Measurements from ENCODE around the gene RREB1.

GRCh38 chr6:7249946-7250643, 142.3 kb downstream of the RREB1 start:
- TF ChIP-seq CTCF (IDR thresholded peaks at IDR 0.05; ENCODE audit: insufficient read depth, low read length) (no peak), POLR2AphosphoS5 (IDR thresholded peaks at IDR 0.05; ENCODE audit: low read depth) (no peak), GABPA (IDR thresholded peaks at IDR 0.05; ENCODE audit: low read depth) (no peak)
